Panc1 (cell line): Measurements from ENCODE around the gene SDK1. TPM values are rescaled to one million over a fixed set of nuclear protein-coding genes. Genes with fewer than 3 reads are reported as not detected.

Source experiments
- ATAC-seq: fragments of 200-7000 bp; cut with Tn5 transposase; 2 replicates; pipeline ENCODE4 v1.9.1; 2020; ENCODE audit warnings: mild to moderate bottlenecking, moderate library complexity
- BruUV-seq: library from RNA; stranded (reverse); fragments of 400-500 nt; replicated peaks from 2 replicates; lab custom pipeline; 2021; lab: Mats Ljungman, UMichigan
- CTCF ChIA-PET: fragments of 300-600 bp; sonication (Branson Sonifier 250); formaldehyde crosslinking; loops from one replicate; lab custom pipeline; 2022; ENCODE audit warnings: antibody characterized with exemption; lab: Charles Lee
- POLR2A ChIA-PET: fragments of 300-600 bp; sonication (Branson Sonifier 250); formaldehyde crosslinking; loops from one replicate; lab custom pipeline; 2022; ENCODE audit warnings: antibody characterized with exemption; lab: Charles Lee
- DNase-seq: peaks from one replicate; pipeline ENCODE4 v3.0.0-alpha.2; 2010; ENCODE audit warnings: low read depth, low spot score
- H3K27ac ChIP-seq: 2 replicates; pipeline ENCODE4 v1.5.1; 2011; ENCODE audit warnings: mild to moderate bottlenecking, low read length, inconsistent platforms
- H3K27me3 ChIP-seq: fragments of 200-500 bp; sonication (Bioruptor generic); 2 replicates; pipeline ENCODE4 v1.6.0; 2014; ENCODE audit warnings: low read length, inconsistent platforms; ENCODE audit not compliant: control insufficient read depth, insufficient read depth
- H3K36me3 ChIP-seq: fragments of 200-500 bp; sonication (Bioruptor generic); 2 replicates; pipeline ENCODE4 v1.5.1; 2014; ENCODE audit warnings: inconsistent platforms, mild to moderate bottlenecking, low read length, moderate library complexity; ENCODE audit not compliant: control insufficient read depth, insufficient read depth
- H3K4me1 ChIP-seq: 2 replicates; pipeline ENCODE4 v1.5.1; 2011; ENCODE audit warnings: inconsistent platforms, mild to moderate bottlenecking, low read length, moderate library complexity; ENCODE audit not compliant: control insufficient read depth, insufficient read depth
- H3K4me3 ChIP-seq, 2 experiments: 2 replicates each; pipeline ENCODE4 v1.5.1; 2011 to 2012; ENCODE audit warnings: low read depth in 2 of 2, low read length in 2 of 2, mild to moderate bottlenecking in 2 of 2, inconsistent platforms in 1 of 2, moderate library complexity in 1 of 2
- H3K9me3 ChIP-seq: fragments of 200-500 bp; sonication (Bioruptor generic); 2 replicates; pipeline ENCODE4 v1.5.1; 2014; ENCODE audit warnings: low read depth, mild to moderate bottlenecking, inconsistent platforms, low read length, moderate library complexity; ENCODE audit not compliant: control insufficient read depth, insufficient read depth
- POLR2AphosphoS5 ChIP-seq: IDR thresholded peaks from 2 replicates; pipeline ENCODE4 v1.6.1; 2012; ENCODE audit warnings: mild to moderate bottlenecking, low read depth, low read length, moderate library complexity
- REST ChIP-seq, 2 experiments: IDR thresholded peaks; 2 replicates each; pipeline ENCODE4 v1.6.1; 2011 to 2012; ENCODE audit warnings: low read depth in 2 of 2, control low read depth in 1 of 2, low read length in 1 of 2, mild to moderate bottlenecking in 1 of 2, moderate library complexity in 1 of 2; ENCODE audit not compliant: insufficient read depth in 1 of 2
- SIN3A ChIP-seq: IDR thresholded peaks from 2 replicates; pipeline ENCODE4 v1.6.1; 2012; ENCODE audit warnings: low read depth, mild to moderate bottlenecking, low read length, moderate library complexity, borderline replicate concordance; ENCODE audit not compliant: insufficient read depth
- TCF7L2 ChIP-seq: IDR thresholded peaks from 2 replicates; pipeline ENCODE4 v1.6.1; 2011; ENCODE audit warnings: mild to moderate bottlenecking, low read depth, low read length, inconsistent platforms
- in situ Hi-C: cut with HindIII; loops from 2 replicates; pipeline ENCODE4 v1.10.0; 2016; ENCODE audit warnings: low sequenced_read_pairs, low pct_unique_long_range_greater_than_20kb
- intact Hi-C: fragments of 100-400 bp; cut with micrococcal nuclease; formaldehyde crosslinking; loops from one replicate; pipeline ENCODE4 v1.10.0; 2022; ENCODE audit not compliant: unreplicated experiment
- total RNA-seq: library from RNA; stranded (reverse); gene quantifications from one replicate; pipeline ENCODE4 v1.2.1, GENCODE V29; 2021; ENCODE audit not compliant: unreplicated experiment
- TF ChIP-seq, protein P1 (sequence below): fragments of 450-650 bp; IDR thresholded peaks from 2 replicates; pipeline ENCODE4 v1.5.1; 2017; ENCODE audit warnings: mild to moderate bottlenecking

SDK1 gene
- total RNA-seq, 1 experiment from 2014 or later: 47.4 TPM

DNA sequence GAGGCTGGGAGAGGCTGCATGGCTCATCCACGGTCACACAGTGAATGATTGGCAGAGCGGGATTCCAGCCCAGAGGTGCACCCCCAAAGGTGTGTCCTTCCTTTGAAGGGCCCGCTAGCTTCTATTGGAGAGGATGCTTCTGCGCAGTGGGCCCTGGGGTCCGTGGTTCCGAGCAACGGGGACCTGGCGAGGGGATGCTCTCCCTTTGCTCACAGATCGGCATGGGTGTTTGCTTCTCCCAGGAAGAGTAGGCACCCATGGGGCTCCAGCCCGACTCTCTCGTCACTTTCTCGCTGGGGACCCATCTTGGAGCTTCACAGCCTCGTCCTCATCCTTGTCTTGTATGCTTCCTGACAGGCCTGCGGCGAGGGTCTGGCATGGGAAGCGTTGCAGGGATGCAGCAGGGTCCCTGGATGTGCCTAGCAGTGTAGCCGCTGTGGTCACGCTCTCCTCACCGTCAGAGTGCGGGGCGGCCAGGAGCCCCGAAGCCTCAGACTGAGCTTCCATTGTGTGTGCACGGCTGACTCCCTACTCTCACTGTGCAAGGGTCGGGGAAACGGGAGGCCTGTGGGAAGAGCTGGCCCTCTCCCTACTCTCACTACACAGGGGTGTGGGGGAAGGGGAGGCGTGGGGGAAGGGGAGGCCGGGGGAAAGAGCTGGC lies 842.6 kb downstream of the SDK1 start:
- ChIA-PET POLR2A (interaction anchor here (0.6 kb wide), 1 partner anchor 430 kb away, joined by 5 read pairs; no protein-coding TSS in a partner anchor), CTCF (no interaction called here)
- Histone ChIP-seq H3K9me3 (no peaks in the 10 kb centered on the region), H3K4me1 (no peaks in the 10 kb centered on the region), H3K27me3 (no peaks in the 10 kb centered on the region), H3K4me3 (no peak overlapping the region), H3K36me3 (no peaks in the 10 kb centered on the region), H3K27ac (no peak overlapping the region)
- DNase-seq: no peak
- BruUV-seq: no TSS peak
- intact Hi-C loops: no loop called here
- no peak for ATAC-seq
- in situ Hi-C loops: no loop called here
- TF ChIP-seq REST (IDR thresholded peaks at IDR 0.05; ENCODE audit: insufficient read depth in 1 of 2, low read depth in 2 of 2, low read length in 1 of 2) (no peak), POLR2AphosphoS5 (no peak), TCF7L2 (no peak), SIN3A (no peak)
- TF ChIP-seq, protein P1, sequence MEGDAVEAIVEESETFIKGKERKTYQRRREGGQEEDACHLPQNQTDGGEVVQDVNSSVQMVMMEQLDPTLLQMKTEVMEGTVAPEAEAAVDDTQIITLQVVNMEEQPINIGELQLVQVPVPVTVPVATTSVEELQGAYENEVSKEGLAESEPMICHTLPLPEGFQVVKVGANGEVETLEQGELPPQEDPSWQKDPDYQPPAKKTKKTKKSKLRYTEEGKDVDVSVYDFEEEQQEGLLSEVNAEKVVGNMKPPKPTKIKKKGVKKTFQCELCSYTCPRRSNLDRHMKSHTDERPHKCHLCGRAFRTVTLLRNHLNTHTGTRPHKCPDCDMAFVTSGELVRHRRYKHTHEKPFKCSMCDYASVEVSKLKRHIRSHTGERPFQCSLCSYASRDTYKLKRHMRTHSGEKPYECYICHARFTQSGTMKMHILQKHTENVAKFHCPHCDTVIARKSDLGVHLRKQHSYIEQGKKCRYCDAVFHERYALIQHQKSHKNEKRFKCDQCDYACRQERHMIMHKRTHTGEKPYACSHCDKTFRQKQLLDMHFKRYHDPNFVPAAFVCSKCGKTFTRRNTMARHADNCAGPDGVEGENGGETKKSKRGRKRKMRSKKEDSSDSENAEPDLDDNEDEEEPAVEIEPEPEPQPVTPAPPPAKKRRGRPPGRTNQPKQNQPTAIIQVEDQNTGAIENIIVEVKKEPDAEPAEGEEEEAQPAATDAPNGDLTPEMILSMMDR: no peak

DNA sequence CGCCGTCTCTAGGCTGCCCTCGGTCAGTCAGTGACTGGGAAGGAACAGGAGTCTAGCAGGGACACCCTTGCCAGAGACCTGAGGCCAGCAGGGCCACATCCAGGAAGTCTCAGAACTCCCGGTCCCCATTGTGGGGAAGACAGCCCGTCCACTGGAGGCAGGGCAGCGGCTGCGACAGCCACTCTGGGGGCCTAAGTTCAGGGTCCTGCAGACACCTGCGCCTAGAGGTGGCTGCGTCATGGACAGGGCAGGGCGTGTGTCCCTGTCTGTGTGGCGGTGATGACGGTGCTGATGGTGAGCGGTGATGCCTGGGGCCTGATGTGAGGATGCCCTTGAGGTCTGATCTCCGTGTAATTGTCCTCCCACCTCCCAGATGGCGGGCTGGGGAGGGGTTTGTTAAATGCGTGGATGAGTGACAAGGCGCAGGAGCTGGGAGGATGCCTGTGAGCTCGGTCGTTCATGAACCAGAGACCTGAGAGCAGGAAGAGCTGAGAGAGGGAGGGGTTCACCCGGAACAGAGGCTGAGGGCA lies 843.2 kb downstream of the SDK1 start:
- POLR2A ChIA-PET: interaction anchor here (0.6 kb wide), 1 partner anchor 429 kb away, joined by 5 read pairs; no protein-coding TSS in a partner anchor

More for the DNA sequence above, 843.2 kb downstream of the SDK1 start:
- Histone ChIP-seq H3K9me3 (no peaks in the 10 kb centered on the region), H3K4me1 (no peaks in the 10 kb centered on the region), H3K27ac (no peak overlapping the region), H3K27me3 (no peaks in the 10 kb centered on the region), H3K4me3 (no peak overlapping the region), H3K36me3 (no peaks in the 10 kb centered on the region)
- in situ Hi-C loops (no loop called here), intact Hi-C loops (no loop called here)
- CTCF ChIA-PET: no interaction called here
- no TSS peak for BruUV-seq
- ATAC-seq (no peak), DNase-seq (no peak)
- TF ChIP-seq POLR2AphosphoS5 (no peak), TCF7L2 (no peak), REST (IDR thresholded peaks at IDR 0.05; ENCODE audit: insufficient read depth in 1 of 2, low read depth in 2 of 2, low read length in 1 of 2) (no peak), SIN3A (no peak)
- TF ChIP-seq, protein P1: no peak
